ENCODE measurements around the gene DEFB128. TPM values are rescaled to one million over a fixed set of nuclear protein-coding genes. Genes with fewer than 3 reads are reported as not detected.

Gene DEFB128
- total RNA-seq, 2 experiments from 2014 or later, result not detected

GRCh38 chr20:152131-152530 lies 37.4 kb downstream of the DEFB128 start:
- Histone ChIP-seq H3K36me3 (ENCODE audit: insufficient read depth, low read length) (no peaks in the 10 kb centered on the region), H4K20me1 (ENCODE audit: insufficient read depth, low read length) (no peaks in the 10 kb centered on the region), H3K4me1 (ENCODE audit: insufficient read depth, low read length, poor library complexity, severe bottlenecking) (no peaks in the 10 kb centered on the region), H3K9me2 (ENCODE audit: insufficient read depth, low read length) (no peaks in the 10 kb centered on the region), H3K4me3 (ENCODE audit: low read depth, low read length, poor library complexity, severe bottlenecking) (no peak overlapping the region), H3K4me2 (ENCODE audit: low read length) (no peak overlapping the region), H2AFZ (ENCODE audit: low read length) (no peak overlapping the region), H3K79me2 (ENCODE audit: insufficient read depth, low read depth, low read length) (no peaks in the 10 kb centered on the region), H3K9me3 (ENCODE audit: low read length) (no peaks in the 10 kb centered on the region), H3K27ac (ENCODE audit: low read depth, low read length, poor library complexity, severe bottlenecking) (no peak overlapping the region)
- TF ChIP-seq EZH2phosphoT487 (IDR thresholded peaks at IDR 0.05; ENCODE audit: borderline replicate concordance, low read depth, low read length), result no peak
- no peak for TF ChIP-seq CTCF (conservative IDR thresholded peaks at IDR 0.05; ENCODE audit: low read length)
- BruUV-seq (replicated peaks), result no TSS peak
- DNase-seq (ENCODE audit: low spot score), result no peak
- POLR2A ChIA-PET, result no interaction called here
- CTCF ChIA-PET (ENCODE audit: unreplicated experiment), result no interaction called here
- intact Hi-C loops (cut with micrococcal nuclease; ENCODE audit: unreplicated experiment), result no loop called here

- intact Hi-C loops (cut with micrococcal nuclease; ENCODE audit: unreplicated experiment), result no loop called here
- DNase-seq (ENCODE audit: low spot score), result no peak
- Histone ChIP-seq H4K20me1 (ENCODE audit: insufficient read depth, low read length) (no peaks in the 10 kb centered on the region), H3K4me1 (ENCODE audit: insufficient read depth, low read length, poor library complexity, severe bottlenecking) (no peaks in the 10 kb centered on the region), H3K27ac (ENCODE audit: low read depth, low read length, poor library complexity, severe bottlenecking) (no peak overlapping the region), H3K4me3 (ENCODE audit: low read depth, low read length, poor library complexity, severe bottlenecking) (no peak overlapping the region), H2AFZ (ENCODE audit: low read length) (no peak overlapping the region), H3K9me3 (ENCODE audit: low read length) (no peaks in the 10 kb centered on the region), H3K9me2 (ENCODE audit: insufficient read depth, low read length) (no peaks in the 10 kb centered on the region), H3K4me2 (ENCODE audit: low read length) (no peak overlapping the region), H3K36me3 (ENCODE audit: insufficient read depth, low read length) (no peaks in the 10 kb centered on the region), H3K79me2 (ENCODE audit: insufficient read depth, low read depth, low read length) (no peaks in the 10 kb centered on the region)
- no peak for TF ChIP-seq EZH2phosphoT487 (IDR thresholded peaks at IDR 0.05; ENCODE audit: borderline replicate concordance, low read depth, low read length)
- TF ChIP-seq CTCF (conservative IDR thresholded peaks at IDR 0.05; ENCODE audit: low read length), result no peak
- CTCF ChIA-PET (ENCODE audit: unreplicated experiment), result no interaction called here
- BruUV-seq (replicated peaks), result no TSS peak
- POLR2A ChIA-PET, result no interaction called here
Measured at GRCh38 chr20:145877-146276, 43.6 kb downstream of the DEFB128 start.

- no peak within 1 kb of the TSS for H3K27ac ChIP-seq (ENCODE audit: low read depth, low read length, poor library complexity, severe bottlenecking)
- no peaks in the 10 kb centered on the region for H3K9me2 ChIP-seq (ENCODE audit: insufficient read depth, low read length)
- H3K36me3 ChIP-seq (ENCODE audit: insufficient read depth, low read length), result no peaks in the 10 kb centered on the region
- no TSS peak for BruUV-seq (replicated peaks)
- H3K79me2 ChIP-seq (ENCODE audit: insufficient read depth, low read depth, low read length), result no peaks in the 10 kb centered on the region
- no peak for TF ChIP-seq CTCF (conservative IDR thresholded peaks at IDR 0.05; ENCODE audit: low read length)
- no peak for TF ChIP-seq EZH2phosphoT487 (IDR thresholded peaks at IDR 0.05; ENCODE audit: borderline replicate concordance, low read depth, low read length)
- intact Hi-C loops (cut with micrococcal nuclease; ENCODE audit: unreplicated experiment), result no loop called here
- H2AFZ ChIP-seq (ENCODE audit: low read length), result no peak within 1 kb of the TSS
- H3K4me2 ChIP-seq (ENCODE audit: low read length), result no peak within 1 kb of the TSS
- ChIA-PET CTCF (ENCODE audit: unreplicated experiment) (no interaction called here), POLR2A (interaction anchor here (0.6 kb wide), 1 partner anchor 17 kb away, joined by 5 read pairs; no protein-coding TSS in a partner anchor)
- DNase-seq (ENCODE audit: low spot score), result no peak
- no peaks in the 10 kb centered on the region for H4K20me1 ChIP-seq (ENCODE audit: insufficient read depth, low read length)
- no peak within 1 kb of the TSS for H3K4me3 ChIP-seq (ENCODE audit: low read depth, low read length, poor library complexity, severe bottlenecking)
- no peaks in the 10 kb centered on the region for H3K9me3 ChIP-seq (ENCODE audit: low read length)
- no peaks in the 10 kb centered on the region for H3K4me1 ChIP-seq (ENCODE audit: insufficient read depth, low read length, poor library complexity, severe bottlenecking)
Measured at GRCh38 chr20:142290-142689, 47.2 kb downstream of the DEFB128 start, which contains the start of gene DEFB126. TSS of gene DEFB126 (plus strand) at chr20:142590. CDS start at chr20:142629, 39 bp downstream.

Other genes starting within 250 kb of the DEFB128 start
- gene DEFB125, start 102.0 kb downstream of the DEFB128 start, total RNA-seq (2014; rRNA removed; shearing (Covaris generic)), result not detected in 2 replicates
- gene DEFB125, start 102.0 kb downstream of the DEFB128 start, total RNA-seq (2022), result not detected in 2 replicates
- not detected in 2 replicates for gene DEFB126, start 47.1 kb downstream of the DEFB128 start, total RNA-seq (2014; rRNA removed; shearing (Covaris generic))
- not detected in 2 replicates for gene DEFB126, start 47.1 kb downstream of the DEFB128 start, total RNA-seq (2022)
- gene DEFB127, start 32.3 kb downstream of the DEFB128 start, total RNA-seq (2014; rRNA removed; shearing (Covaris generic)), result not detected in 2 replicates
- gene DEFB127, start 32.3 kb downstream of the DEFB128 start, total RNA-seq (2022), result not detected in 2 replicates
- gene DEFB129, start 37.5 kb upstream of the DEFB128 start, total RNA-seq (2014; rRNA removed; shearing (Covaris generic)), result not detected in 2 replicates
- gene DEFB129, start 37.5 kb upstream of the DEFB128 start, total RNA-seq (2022), result not detected in 2 replicates
- not detected in 2 replicates for gene DEFB132, start 68.0 kb upstream of the DEFB128 start, total RNA-seq (2014; rRNA removed; shearing (Covaris generic))
- not detected in 2 replicates for gene DEFB132, start 68.0 kb upstream of the DEFB128 start, total RNA-seq (2022)
- 2.6 and 6.3 TPM in 2 replicates for gene C20orf96, start 101.0 kb upstream of the DEFB128 start, total RNA-seq (2014; rRNA removed; shearing (Covaris generic))
- gene C20orf96, start 101.0 kb upstream of the DEFB128 start, total RNA-seq (2022), result 12.6 and 13.1 TPM in 2 replicates
- gene ZCCHC3, start 107.9 kb upstream of the DEFB128 start, total RNA-seq (2014; rRNA removed; shearing (Covaris generic)), result 39.8 and 45.3 TPM in 2 replicates
- 34.8 and 35.6 TPM in 2 replicates for gene ZCCHC3, start 107.9 kb upstream of the DEFB128 start, total RNA-seq (2022)
- gene SOX12, start 135.8 kb upstream of the DEFB128 start, total RNA-seq (2014; rRNA removed; shearing (Covaris generic)), result 12.9 and 16.4 TPM in 2 replicates
- 43.8 and 46.6 TPM in 2 replicates for gene SOX12, start 135.8 kb upstream of the DEFB128 start, total RNA-seq (2022)
- gene NRSN2, start 157.4 kb upstream of the DEFB128 start, total RNA-seq (2014; rRNA removed; shearing (Covaris generic)), result 0.32 and 0.49 TPM in 2 replicates
- gene NRSN2, start 157.4 kb upstream of the DEFB128 start, total RNA-seq (2022), result 0.66 and 0.86 TPM in 2 replicates
- 87.2 and 114 TPM in 2 replicates for gene TRIB3, start 191.0 kb upstream of the DEFB128 start, total RNA-seq (2014; rRNA removed; shearing (Covaris generic))
- gene TRIB3, start 191.0 kb upstream of the DEFB128 start, total RNA-seq (2022), result 92.7 and 111 TPM in 2 replicates
- gene RBCK1, start 218.6 kb upstream of the DEFB128 start, total RNA-seq (2014; rRNA removed; shearing (Covaris generic)), result 61.8 and 82.9 TPM in 2 replicates
- 140 and 151 TPM in 2 replicates for gene RBCK1, start 218.6 kb upstream of the DEFB128 start, total RNA-seq (2022)

Data from OCI-LY7 (cell line).